HL-60 (cell line): Measurements from ENCODE around the gene TMEM30A.

Experiments
- DNase-seq, 2 experiments: peaks; one replicate each; pipeline ENCODE4 v3.0.0-alpha.2; 2010 to 2020; ENCODE audit warnings: low read depth in 1 of 2, low spot score in 1 of 2
- H3K27ac ChIP-seq: fragments of 250-450 bp; sonication (Bioruptor Pico); replicated peaks from 2 replicates; pipeline ENCODE4 v1.5.1; 2020; ENCODE audit warnings: mild to moderate bottlenecking, moderate library complexity
- H3K27me3 ChIP-seq: fragments of 250-450 bp; sonication (Bioruptor Pico); 2 replicates; pipeline ENCODE4 v1.5.1; 2021; ENCODE audit warnings: mild to moderate bottlenecking, moderate library complexity; ENCODE audit not compliant: insufficient read depth, poor library complexity, severe bottlenecking
- H3K4me3 ChIP-seq: replicated peaks from 2 replicates; pipeline ENCODE4 v1.5.1; 2011; ENCODE audit warnings: mild to moderate bottlenecking, control low read depth, low read length; ENCODE audit not compliant: insufficient read depth
- GABPA ChIP-seq: IDR thresholded peaks from 2 replicates; pipeline ENCODE4 v1.6.1; 2012; ENCODE audit warnings: low read depth
- POLR2AphosphoS5 ChIP-seq: IDR thresholded peaks from 2 replicates; pipeline ENCODE4 v1.6.1; 2012; ENCODE audit warnings: low read depth
- SPI1 ChIP-seq: IDR thresholded peaks from 2 replicates; pipeline ENCODE4 v1.6.1; 2012; ENCODE audit warnings: low read depth, mild to moderate bottlenecking, borderline replicate concordance
- TF ChIP-seq, protein P1 (sequence below): IDR thresholded peaks from one replicate; pipeline ENCODE4 v1.5.1; 2011; ENCODE audit warnings: low read length, control low read depth, inconsistent platforms; ENCODE audit not compliant: insufficient read depth
- TF ChIP-seq, protein P2 (sequence below): IDR thresholded peaks from 2 replicates; pipeline ENCODE4 v1.6.1; 2012; ENCODE audit warnings: low read depth; ENCODE audit not compliant: insufficient replicate concordance

Gene TMEM30A

DNA sequence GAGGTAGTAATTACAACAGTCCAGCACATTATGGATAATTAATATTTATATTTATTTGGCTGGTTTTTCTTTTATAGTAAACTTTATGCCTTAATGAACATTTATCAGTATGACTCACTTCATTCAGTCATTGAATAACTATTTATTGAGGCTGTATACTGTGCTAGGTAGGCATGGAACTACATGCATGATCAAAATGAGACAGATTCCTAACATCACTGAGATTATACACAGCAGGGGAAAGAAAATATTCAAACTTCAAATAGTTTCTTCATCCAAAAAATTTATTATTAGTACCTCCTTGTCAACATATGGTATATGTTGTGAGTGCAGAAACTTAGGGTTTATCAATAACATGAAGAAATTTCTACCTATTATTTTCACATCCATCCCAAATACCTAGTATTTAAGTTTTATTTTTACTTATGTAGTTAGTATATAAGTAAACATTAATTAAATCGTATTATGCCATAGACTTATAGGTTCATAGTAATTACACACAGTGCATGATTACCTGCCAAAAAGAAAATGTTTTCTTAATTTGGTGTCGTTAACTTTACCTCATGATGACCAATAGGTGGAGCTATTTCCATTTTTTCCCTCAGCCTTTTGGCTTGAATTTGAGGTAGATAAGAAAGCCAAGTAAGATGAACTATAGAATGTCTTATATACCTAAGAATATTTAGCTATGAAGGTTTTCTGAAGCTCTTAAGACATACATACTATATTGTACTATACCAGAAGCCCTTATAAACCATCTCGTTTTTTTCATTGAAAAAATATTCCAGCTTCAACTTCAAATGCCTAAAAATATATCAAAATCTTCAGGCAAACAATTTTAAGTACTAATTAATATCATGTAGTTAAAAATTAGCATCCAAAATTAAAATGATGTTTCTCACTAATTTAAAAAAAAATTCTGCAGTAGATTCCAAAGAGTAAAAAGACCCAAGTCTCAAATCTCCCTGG lies 12.5 kb upstream of the TMEM30A start:
- Histone ChIP-seq H3K27ac (no peak overlapping the region), H3K27me3 (no peaks in the 10 kb centered on the region), H3K4me3 (no peak overlapping the region)
- peak in 1 of 2 experiments; percentile 29 for DNase-seq
- no peak for TF ChIP-seq GABPA
- TF ChIP-seq, protein P1, sequence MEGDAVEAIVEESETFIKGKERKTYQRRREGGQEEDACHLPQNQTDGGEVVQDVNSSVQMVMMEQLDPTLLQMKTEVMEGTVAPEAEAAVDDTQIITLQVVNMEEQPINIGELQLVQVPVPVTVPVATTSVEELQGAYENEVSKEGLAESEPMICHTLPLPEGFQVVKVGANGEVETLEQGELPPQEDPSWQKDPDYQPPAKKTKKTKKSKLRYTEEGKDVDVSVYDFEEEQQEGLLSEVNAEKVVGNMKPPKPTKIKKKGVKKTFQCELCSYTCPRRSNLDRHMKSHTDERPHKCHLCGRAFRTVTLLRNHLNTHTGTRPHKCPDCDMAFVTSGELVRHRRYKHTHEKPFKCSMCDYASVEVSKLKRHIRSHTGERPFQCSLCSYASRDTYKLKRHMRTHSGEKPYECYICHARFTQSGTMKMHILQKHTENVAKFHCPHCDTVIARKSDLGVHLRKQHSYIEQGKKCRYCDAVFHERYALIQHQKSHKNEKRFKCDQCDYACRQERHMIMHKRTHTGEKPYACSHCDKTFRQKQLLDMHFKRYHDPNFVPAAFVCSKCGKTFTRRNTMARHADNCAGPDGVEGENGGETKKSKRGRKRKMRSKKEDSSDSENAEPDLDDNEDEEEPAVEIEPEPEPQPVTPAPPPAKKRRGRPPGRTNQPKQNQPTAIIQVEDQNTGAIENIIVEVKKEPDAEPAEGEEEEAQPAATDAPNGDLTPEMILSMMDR = peak; percentile 48

DNA sequence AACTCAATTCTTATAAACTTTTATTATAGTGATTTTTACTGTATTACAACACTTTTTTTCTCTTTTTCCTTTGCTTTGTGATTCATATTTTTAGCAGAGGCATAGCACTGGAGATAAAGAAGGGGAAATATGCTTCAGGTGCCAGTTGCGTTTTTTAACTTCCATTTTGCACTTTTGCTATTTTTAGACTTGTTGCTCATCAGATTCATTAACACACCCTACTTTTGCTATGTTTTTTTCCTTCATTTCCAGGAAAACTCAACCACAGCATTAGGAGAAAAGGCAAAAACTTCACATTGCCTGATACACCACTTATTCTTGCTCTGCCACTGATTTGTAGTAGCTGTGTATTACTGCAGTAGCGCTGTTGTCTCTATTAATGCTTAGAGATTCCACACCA lies 8.0 kb upstream of the TMEM30A start:
- no peak for DNase-seq
- Histone ChIP-seq H3K4me3 (no peak overlapping the region), H3K27me3 (no peaks in the 10 kb centered on the region), H3K27ac (no peak overlapping the region)
- TF ChIP-seq POLR2AphosphoS5 (no peak), GABPA (no peak), SPI1 (no peak)
- TF ChIP-seq, protein P2, sequence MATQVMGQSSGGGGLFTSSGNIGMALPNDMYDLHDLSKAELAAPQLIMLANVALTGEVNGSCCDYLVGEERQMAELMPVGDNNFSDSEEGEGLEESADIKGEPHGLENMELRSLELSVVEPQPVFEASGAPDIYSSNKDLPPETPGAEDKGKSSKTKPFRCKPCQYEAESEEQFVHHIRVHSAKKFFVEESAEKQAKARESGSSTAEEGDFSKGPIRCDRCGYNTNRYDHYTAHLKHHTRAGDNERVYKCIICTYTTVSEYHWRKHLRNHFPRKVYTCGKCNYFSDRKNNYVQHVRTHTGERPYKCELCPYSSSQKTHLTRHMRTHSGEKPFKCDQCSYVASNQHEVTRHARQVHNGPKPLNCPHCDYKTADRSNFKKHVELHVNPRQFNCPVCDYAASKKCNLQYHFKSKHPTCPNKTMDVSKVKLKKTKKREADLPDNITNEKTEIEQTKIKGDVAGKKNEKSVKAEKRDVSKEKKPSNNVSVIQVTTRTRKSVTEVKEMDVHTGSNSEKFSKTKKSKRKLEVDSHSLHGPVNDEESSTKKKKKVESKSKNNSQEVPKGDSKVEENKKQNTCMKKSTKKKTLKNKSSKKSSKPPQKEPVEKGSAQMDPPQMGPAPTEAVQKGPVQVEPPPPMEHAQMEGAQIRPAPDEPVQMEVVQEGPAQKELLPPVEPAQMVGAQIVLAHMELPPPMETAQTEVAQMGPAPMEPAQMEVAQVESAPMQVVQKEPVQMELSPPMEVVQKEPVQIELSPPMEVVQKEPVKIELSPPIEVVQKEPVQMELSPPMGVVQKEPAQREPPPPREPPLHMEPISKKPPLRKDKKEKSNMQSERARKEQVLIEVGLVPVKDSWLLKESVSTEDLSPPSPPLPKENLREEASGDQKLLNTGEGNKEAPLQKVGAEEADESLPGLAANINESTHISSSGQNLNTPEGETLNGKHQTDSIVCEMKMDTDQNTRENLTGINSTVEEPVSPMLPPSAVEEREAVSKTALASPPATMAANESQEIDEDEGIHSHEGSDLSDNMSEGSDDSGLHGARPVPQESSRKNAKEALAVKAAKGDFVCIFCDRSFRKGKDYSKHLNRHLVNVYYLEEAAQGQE = no peak
- TF ChIP-seq, protein P1 = no peak

DNA sequence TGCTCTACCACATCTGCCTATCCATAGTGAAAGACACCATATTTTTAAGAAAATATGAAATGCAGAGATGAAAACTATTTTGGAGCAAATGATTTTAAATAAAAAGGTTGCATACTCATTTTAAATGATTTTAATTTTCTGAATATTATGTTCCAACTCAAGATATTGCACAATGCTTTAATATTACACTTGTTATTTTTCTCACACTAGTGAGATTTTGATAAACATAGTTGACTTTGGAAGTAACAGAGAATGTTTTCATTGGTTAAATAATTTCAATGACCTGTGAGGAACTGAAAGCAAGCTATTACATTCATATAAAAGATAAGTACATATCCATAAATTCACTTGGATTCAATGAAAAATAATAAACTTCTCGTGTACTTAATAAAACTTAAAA lies 7.2 kb upstream of the TMEM30A start:
- H3K4me3 ChIP-seq = no peak overlapping the region

More for the DNA sequence above, 7.2 kb upstream of the TMEM30A start:
- H3K27me3 ChIP-seq = no peaks in the 10 kb centered on the region
- H3K27ac ChIP-seq = no peak overlapping the region
- no peak for DNase-seq
- TF ChIP-seq GABPA (no peak), SPI1 (no peak), POLR2AphosphoS5 (no peak)
- TF ChIP-seq, protein P1 = no peak
- TF ChIP-seq, protein P2 = no peak
